OCI-LY7 (cell line): Measurements from ENCODE around the gene PPP2R3A. TPM values are rescaled to one million over a fixed set of nuclear protein-coding genes. Genes with fewer than 3 reads are reported as not detected.

ENCODE experiments used
- BruUV-seq: library from RNA; stranded (reverse); fragments of 400-500 nt; replicated peaks from 2 replicates; lab custom pipeline; 2021; lab: Mats Ljungman, UMichigan
- CTCF ChIA-PET: fragments of 300-600 bp; sonication (Branson Sonifier 250); formaldehyde crosslinking; loops from one replicate; lab custom pipeline; 2022; ENCODE audit warnings: antibody characterized with exemption; ENCODE audit not compliant: unreplicated experiment; lab: Charles Lee
- POLR2A ChIA-PET: fragments of 300-600 bp; sonication (Branson Sonifier 250); formaldehyde crosslinking; loops from one replicate; lab custom pipeline; 2022; ENCODE audit warnings: antibody characterized with exemption; lab: Charles Lee
- DNase-seq: peaks from one replicate; pipeline ENCODE4 v3.0.0-alpha.2; 2015; ENCODE audit warnings: low spot score
- H2AFZ ChIP-seq: fragments of 200-600 bp; sonication (generic), shearing (Covaris generic); 2 replicates; pipeline ENCODE4 v1.6.1; 2014; ENCODE audit warnings: mild to moderate bottlenecking, antibody characterized with exemption, low read length, moderate library complexity
- H3K27ac ChIP-seq: fragments of 200-600 bp; sonication (generic); 2 replicates; pipeline ENCODE4 v1.5.1; 2014; ENCODE audit warnings: mixed run types, low read depth, mild to moderate bottlenecking, moderate library complexity, low read length, inconsistent platforms; ENCODE audit not compliant: poor library complexity, severe bottlenecking
- H3K36me3 ChIP-seq: fragments of 200-600 bp; sonication (generic); 2 replicates; pipeline ENCODE4 v1.6.1; 2014; ENCODE audit warnings: mild to moderate bottlenecking, antibody characterized with exemption, low read length, moderate library complexity, mixed read lengths; ENCODE audit not compliant: insufficient read depth
- H3K4me1 ChIP-seq: fragments of 200-600 bp; sonication (generic); 2 replicates; pipeline ENCODE4 v1.5.1; 2014; ENCODE audit warnings: mild to moderate bottlenecking, low read length; ENCODE audit not compliant: insufficient read depth, poor library complexity, severe bottlenecking
- H3K4me2 ChIP-seq: fragments of 200-600 bp; sonication (generic); 2 replicates; pipeline ENCODE4 v1.6.1; 2014; ENCODE audit warnings: mild to moderate bottlenecking, low read length
- H3K4me3 ChIP-seq: fragments of 200-600 bp; sonication (generic); 2 replicates; pipeline ENCODE4 v1.5.1; 2014; ENCODE audit warnings: mild to moderate bottlenecking, low read depth, low read length; ENCODE audit not compliant: poor library complexity, severe bottlenecking
- H3K79me2 ChIP-seq: fragments of 200-600 bp; sonication (generic); 2 replicates; pipeline ENCODE4 v1.6.1; 2016; ENCODE audit warnings: low read depth, mild to moderate bottlenecking, low read length, moderate library complexity, mixed read lengths; ENCODE audit not compliant: insufficient read depth
- H3K9me2 ChIP-seq: fragments of 200-600 bp; sonication (generic); 2 replicates; pipeline ENCODE4 v1.6.1; 2016; ENCODE audit warnings: mild to moderate bottlenecking, low read length, mixed read lengths; ENCODE audit not compliant: insufficient read depth
- H3K9me3 ChIP-seq: fragments of 200-600 bp; sonication (generic); 2 replicates; pipeline ENCODE4 v1.6.1; 2014; ENCODE audit warnings: mild to moderate bottlenecking, mixed run types, low read length, mixed read lengths
- H4K20me1 ChIP-seq: fragments of 200-600 bp; sonication (generic); 2 replicates; pipeline ENCODE4 v1.6.1; 2014; ENCODE audit warnings: mild to moderate bottlenecking, antibody characterized with exemption, low read length, moderate library complexity, mixed read lengths; ENCODE audit not compliant: insufficient read depth
- EZH2phosphoT487 ChIP-seq: fragments of 200-600 bp; sonication (generic); IDR thresholded peaks from 2 replicates; pipeline ENCODE4 v1.6.1; 2018; ENCODE audit warnings: low read depth, borderline replicate concordance, mild to moderate bottlenecking, mixed run types, antibody characterized with exemption, low read length, moderate library complexity, mixed read lengths
- intact Hi-C: fragments of 100-400 bp; cut with micrococcal nuclease; formaldehyde crosslinking; loops from one replicate; pipeline ENCODE4 v1.10.0; 2022; ENCODE audit not compliant: unreplicated experiment
- total RNA-seq, 2 experiments: library from RNA; depleted of rRNA in 1 of 2; stranded (reverse); fragments of >200 nt in 1 of 2; shearing (Covaris generic) in 1 of 2; gene quantifications; 2 replicates each; pipeline ENCODE4 v1.2.3, GENCODE V29; 2014 to 2022
- TF ChIP-seq, protein P1 (sequence below): fragments of 200-600 bp; sonication (generic); conservative IDR thresholded peaks from 2 replicates; pipeline ENCODE4 v1.5.1; 2014; ENCODE audit warnings: mild to moderate bottlenecking, antibody characterized with exemption, low read length, moderate library complexity, mixed read lengths

The PPP2R3A gene
- total RNA-seq, 2 experiments from 2014 or later, result 0.22 to 0.27 TPM

DNA sequence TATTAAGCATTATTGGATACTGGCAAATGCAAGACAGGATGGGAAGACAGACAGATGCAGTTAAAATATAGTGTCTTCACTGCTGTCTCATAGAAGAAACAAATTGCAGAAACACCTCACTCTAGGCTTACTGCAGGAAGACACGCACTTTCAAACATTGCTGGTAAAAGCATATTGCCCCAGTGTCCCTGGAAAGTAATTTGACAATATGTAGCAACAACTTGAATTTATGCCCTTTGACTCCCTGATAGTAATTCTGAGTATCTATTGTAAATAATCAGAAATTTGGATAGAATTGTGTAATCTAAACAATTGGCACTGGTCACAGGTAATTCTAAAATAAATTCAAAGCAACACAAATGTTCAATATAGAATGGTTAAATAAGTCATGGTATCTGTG lies 168.6 kb downstream of the PPP2R3A start:
- BruUV-seq, result no TSS peak
- Histone ChIP-seq H3K4me2 (no peak overlapping the region), H2AFZ (no peak overlapping the region), H3K9me2 (no peaks in the 10 kb centered on the region), H3K4me3 (no peak overlapping the region), H3K79me2 (no peaks in the 10 kb centered on the region), H3K27ac (no peak overlapping the region), H4K20me1 (no peaks in the 10 kb centered on the region), H3K9me3 (no peaks in the 10 kb centered on the region), H3K4me1 (no peaks in the 10 kb centered on the region), H3K36me3 (no peaks in the 10 kb centered on the region)
- DNase-seq, result no peak
- ChIA-PET POLR2A (interaction anchor here (0.6 to 1.8 kb wide), 5 partner anchors 42 to 306 kb away, joined by 3 to 11 read pairs (median 3); partner anchors contain the start of gene MSL2), CTCF (no interaction called here)
- no peak for TF ChIP-seq EZH2phosphoT487
- TF ChIP-seq, protein P1, sequence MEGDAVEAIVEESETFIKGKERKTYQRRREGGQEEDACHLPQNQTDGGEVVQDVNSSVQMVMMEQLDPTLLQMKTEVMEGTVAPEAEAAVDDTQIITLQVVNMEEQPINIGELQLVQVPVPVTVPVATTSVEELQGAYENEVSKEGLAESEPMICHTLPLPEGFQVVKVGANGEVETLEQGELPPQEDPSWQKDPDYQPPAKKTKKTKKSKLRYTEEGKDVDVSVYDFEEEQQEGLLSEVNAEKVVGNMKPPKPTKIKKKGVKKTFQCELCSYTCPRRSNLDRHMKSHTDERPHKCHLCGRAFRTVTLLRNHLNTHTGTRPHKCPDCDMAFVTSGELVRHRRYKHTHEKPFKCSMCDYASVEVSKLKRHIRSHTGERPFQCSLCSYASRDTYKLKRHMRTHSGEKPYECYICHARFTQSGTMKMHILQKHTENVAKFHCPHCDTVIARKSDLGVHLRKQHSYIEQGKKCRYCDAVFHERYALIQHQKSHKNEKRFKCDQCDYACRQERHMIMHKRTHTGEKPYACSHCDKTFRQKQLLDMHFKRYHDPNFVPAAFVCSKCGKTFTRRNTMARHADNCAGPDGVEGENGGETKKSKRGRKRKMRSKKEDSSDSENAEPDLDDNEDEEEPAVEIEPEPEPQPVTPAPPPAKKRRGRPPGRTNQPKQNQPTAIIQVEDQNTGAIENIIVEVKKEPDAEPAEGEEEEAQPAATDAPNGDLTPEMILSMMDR, result no peak
- intact Hi-C loops, result no loop called here

DNA sequence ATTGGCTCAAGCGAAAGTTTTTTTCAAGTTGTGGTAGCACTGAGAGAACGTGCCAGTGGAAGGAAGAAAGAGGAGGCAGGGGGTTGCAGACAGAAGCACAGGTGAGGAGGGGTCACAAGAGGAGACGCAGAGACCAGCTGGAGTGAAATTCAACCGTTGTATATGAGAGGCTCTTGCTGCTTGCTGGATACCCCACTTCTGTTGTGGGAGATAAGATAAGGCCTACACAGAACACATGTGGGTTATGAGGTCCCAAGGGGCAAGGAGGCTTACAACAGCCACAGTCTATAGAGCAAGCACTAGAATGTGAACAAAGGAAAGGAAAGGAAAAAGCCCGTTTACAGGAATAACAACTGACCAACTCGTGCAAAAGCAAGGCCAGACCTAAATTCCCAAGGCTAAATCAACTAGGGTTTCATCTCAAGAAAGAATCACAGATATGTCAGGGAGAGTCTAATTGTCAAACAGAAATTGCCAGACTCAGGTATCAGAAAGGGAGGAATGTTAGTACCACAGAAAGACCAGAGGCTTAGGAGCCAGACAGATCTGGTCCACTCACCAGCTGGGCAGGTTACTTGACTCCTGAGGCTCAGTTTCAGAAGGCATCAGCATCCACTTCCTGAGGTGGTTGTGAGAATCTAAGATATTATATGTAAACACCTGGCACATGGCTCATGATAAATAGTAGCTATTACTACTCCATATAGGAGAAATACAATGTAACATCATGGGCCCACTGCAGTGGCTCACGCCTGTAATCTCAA lies 169.7 kb downstream of the PPP2R3A start:
- Histone ChIP-seq H4K20me1 (no peaks in the 10 kb centered on the region), H3K9me3 (no peaks in the 10 kb centered on the region), H3K9me2 (no peaks in the 10 kb centered on the region), H3K79me2 (no peaks in the 10 kb centered on the region), H2AFZ (no peak overlapping the region), H3K4me1 (no peaks in the 10 kb centered on the region), H3K4me3 (no peak overlapping the region), H3K27ac (no peak overlapping the region), H3K4me2 (no peak overlapping the region), H3K36me3 (no peaks in the 10 kb centered on the region)
- POLR2A ChIA-PET, result interaction anchor here (0.9 to 1.7 kb wide), 2 partner anchors 15 to 51 kb away, joined by 4 to 6 read pairs; no protein-coding TSS in a partner anchor
- no peak for TF ChIP-seq EZH2phosphoT487
- TF ChIP-seq, protein P1, result no peak
- no TSS peak for BruUV-seq
- CTCF ChIA-PET, result interaction anchor here (1.4 kb wide), 1 partner anchor 10 kb away, joined by 3 read pairs; no protein-coding TSS in a partner anchor
- DNase-seq, result no peak
- intact Hi-C loops, result no loop called here

DNA sequence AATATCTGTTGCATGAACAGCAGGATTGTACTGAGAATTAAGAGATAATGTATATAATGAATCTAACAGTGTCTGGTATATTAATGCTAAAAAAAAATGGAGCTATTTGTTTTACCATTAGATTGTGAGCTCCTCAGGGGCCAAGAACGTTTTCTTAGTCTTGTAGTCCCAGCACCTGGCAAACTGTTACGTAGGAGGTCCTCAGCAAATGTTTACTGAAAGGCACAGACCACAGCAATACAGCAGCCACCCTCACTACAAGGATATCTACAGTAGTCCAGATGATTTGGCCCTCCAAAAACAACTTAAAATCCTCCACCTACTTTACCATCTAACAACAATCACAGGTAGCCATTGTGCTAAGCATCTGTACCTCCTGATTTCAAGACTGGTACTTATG lies 170.9 kb downstream of the PPP2R3A start:
- no peak overlapping the region for H3K4me3 ChIP-seq
- no peaks in the 10 kb centered on the region for H3K9me2 ChIP-seq
- H2AFZ ChIP-seq, result no peak overlapping the region
- ChIA-PET CTCF (interaction anchor here (1.4 kb wide), 1 partner anchor 8 kb away, joined by 3 read pairs; no protein-coding TSS in a partner anchor), POLR2A (interaction anchor here (0.5 to 1.7 kb wide), 4 partner anchors 12 to 116 kb away, joined by 3 to 6 read pairs (median 4); no protein-coding TSS in a partner anchor)
- no peak overlapping the region for H3K27ac ChIP-seq
- no TSS peak for BruUV-seq
- H3K79me2 ChIP-seq, result no peaks in the 10 kb centered on the region
- no peak for TF ChIP-seq EZH2phosphoT487
- TF ChIP-seq, protein P1, result no peak
- no peaks in the 10 kb centered on the region for H3K36me3 ChIP-seq
- intact Hi-C loops, result no loop called here
- no peaks in the 10 kb centered on the region for H4K20me1 ChIP-seq
- H3K9me3 ChIP-seq, result no peaks in the 10 kb centered on the region
- DNase-seq, result no peak
- H3K4me1 ChIP-seq, result no peaks in the 10 kb centered on the region
- no peak overlapping the region for H3K4me2 ChIP-seq
